WERI-Rb-1 (cell line): ENCODE results near the gene CCDC78.

Source experiments
- DNase-seq: peaks from one replicate; pipeline ENCODE4 v3.0.0-alpha.2; 2020
- H3K27ac ChIP-seq: fragments of 250-450 bp; sonication (Bioruptor Pico); 2 replicates; pipeline ENCODE4 v1.5.1; 2020; ENCODE audit warnings: mild to moderate bottlenecking, moderate library complexity
- H3K27me3 ChIP-seq: fragments of 250-450 bp; sonication (Bioruptor Pico); 2 replicates; pipeline ENCODE4 v1.5.1; 2021; ENCODE audit warnings: mild to moderate bottlenecking, low read depth, moderate library complexity; ENCODE audit not compliant: insufficient read depth, severe bottlenecking
- H3K36me3 ChIP-seq: fragments of 250-450 bp; sonication (Bioruptor Pico); 2 replicates; pipeline ENCODE4 v1.5.1; 2020; ENCODE audit warnings: mild to moderate bottlenecking, moderate library complexity
- H3K4me3 ChIP-seq: 2 replicates; pipeline ENCODE4 v1.5.1; 2011; ENCODE audit warnings: low read depth, mild to moderate bottlenecking, control low read depth, low read length
- H3K9me3 ChIP-seq: fragments of 250-450 bp; sonication (Bioruptor Pico); 2 replicates; pipeline ENCODE4 v1.5.1; 2021; ENCODE audit warnings: mild to moderate bottlenecking, moderate library complexity; ENCODE audit not compliant: severe bottlenecking
- TF ChIP-seq, protein P1 (sequence below): IDR thresholded peaks from 2 replicates; pipeline ENCODE4 v1.5.1; 2011; ENCODE audit warnings: low read depth, mild to moderate bottlenecking, control low read depth, inconsistent platforms, low read length

Gene CCDC78

DNA sequence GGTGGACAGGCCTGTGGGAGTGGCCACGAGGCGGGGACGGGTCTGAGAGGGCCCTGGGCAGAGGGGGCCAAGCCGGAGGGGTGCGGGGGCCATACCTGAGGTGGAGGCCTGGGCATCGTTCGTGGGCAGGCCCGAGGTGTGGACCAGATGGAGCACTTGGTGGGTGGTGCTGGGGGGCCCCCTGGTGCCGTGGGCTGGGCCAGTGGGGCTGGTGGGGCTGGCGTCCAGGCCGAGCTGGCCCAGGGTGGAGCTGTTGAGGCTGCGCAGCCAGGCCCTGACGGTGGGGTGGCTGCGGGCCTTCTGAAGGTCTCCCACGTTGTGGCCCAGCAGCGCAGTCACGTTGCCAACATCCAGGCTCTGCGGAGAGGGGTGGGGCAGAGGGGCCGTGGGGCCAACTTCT, 43.7 kb upstream of the CCDC78 start:
- no peak for DNase-seq
- Histone ChIP-seq H3K36me3 (no peaks in the 10 kb centered on the region), H3K27ac (no peak overlapping the region), H3K9me3 (no peaks in the 10 kb centered on the region), H3K27me3 (no peaks in the 10 kb centered on the region), H3K4me3 (no peak overlapping the region)
- TF ChIP-seq, protein P1, sequence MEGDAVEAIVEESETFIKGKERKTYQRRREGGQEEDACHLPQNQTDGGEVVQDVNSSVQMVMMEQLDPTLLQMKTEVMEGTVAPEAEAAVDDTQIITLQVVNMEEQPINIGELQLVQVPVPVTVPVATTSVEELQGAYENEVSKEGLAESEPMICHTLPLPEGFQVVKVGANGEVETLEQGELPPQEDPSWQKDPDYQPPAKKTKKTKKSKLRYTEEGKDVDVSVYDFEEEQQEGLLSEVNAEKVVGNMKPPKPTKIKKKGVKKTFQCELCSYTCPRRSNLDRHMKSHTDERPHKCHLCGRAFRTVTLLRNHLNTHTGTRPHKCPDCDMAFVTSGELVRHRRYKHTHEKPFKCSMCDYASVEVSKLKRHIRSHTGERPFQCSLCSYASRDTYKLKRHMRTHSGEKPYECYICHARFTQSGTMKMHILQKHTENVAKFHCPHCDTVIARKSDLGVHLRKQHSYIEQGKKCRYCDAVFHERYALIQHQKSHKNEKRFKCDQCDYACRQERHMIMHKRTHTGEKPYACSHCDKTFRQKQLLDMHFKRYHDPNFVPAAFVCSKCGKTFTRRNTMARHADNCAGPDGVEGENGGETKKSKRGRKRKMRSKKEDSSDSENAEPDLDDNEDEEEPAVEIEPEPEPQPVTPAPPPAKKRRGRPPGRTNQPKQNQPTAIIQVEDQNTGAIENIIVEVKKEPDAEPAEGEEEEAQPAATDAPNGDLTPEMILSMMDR: 0 out of 2 replicates have a peak, but pooled peaks have one; percentile 6

DNA sequence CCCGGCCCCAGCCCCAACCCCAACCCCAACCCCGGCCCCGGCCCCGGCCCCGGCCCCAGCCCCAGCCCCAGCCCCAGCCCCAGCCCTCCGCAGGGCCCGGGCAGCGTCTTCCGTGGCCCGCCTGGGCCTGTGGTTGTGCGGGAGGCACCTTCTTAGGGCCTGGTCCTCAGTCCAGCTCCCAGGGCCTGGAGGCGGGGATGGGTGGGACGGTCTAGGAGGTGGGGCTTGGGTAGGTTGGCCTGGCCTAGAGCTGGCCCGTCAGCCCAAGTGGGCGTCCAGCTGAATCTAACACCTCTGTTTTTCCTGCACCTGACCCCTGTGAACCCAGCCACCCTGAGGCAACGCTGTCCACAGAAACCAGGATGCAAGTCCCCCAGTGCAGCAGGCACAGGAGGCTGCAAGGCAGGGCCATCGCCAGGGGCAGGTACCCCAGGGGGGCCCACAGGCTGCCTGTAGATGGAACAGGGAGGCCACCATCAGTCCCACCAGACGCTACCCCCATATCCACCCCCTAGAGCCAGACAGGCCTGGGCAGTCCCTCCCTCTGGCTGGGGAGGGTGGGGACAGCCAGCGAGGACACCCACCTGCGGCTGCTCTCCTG, 43.0 kb upstream of the CCDC78 start:
- Histone ChIP-seq H3K9me3 (no peaks in the 10 kb centered on the region), H3K27ac (no peak overlapping the region), H3K27me3 (no peaks in the 10 kb centered on the region), H3K36me3 (no peaks in the 10 kb centered on the region), H3K4me3 (no peak overlapping the region)
- TF ChIP-seq, protein P1: no peak
- DNase-seq: no peak

DNA sequence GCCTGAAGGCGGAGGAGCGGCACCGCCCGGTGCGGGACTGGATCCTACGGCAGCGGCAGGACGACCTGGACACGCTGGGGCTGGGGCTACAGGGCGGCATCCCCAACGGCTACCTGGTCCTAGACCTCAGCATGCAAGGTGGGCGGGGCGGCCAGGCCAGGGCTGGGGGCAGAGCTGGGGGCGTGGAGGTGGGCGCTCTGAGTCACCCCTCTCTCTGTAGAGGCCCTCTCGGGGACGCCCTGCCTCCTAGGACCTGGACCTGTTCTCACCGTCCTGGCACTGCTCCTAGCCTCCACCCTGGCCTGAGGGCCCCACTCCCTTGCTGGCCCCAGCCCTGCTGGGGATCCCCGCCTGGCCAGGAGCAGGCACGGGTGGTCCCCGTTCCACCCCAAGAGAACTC, 42.2 kb upstream of the CCDC78 start:
- no peak for DNase-seq
- TF ChIP-seq, protein P1: no peak
- H3K4me3 ChIP-seq: no peak overlapping the region

DNA sequence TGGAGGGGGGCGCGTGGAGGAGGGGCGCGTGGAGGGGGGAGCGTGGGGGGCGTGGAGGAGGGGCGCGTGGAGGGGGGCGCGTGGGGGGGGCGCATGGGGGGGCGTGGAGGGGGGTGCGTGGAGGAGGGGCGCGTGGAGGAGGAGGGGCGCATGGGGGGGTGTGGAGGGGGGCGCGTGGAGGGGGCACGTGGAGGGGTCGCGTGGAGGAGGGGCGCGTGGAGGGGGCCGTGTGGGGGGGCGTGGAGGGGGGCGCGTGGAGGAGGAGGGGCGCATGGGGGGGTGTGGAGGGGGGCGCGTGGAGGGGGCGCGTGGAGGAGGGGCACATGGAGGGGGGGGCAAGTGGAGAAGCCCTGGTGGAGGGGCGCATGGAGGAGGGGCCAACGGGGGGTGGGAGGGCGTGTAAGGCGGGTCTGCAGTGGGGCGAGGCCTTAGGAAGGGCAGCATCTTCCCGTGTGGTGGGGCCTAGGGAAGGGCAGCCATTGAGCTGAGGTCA, 41.5 kb upstream of the CCDC78 start:
- H3K27me3 ChIP-seq: no peaks in the 10 kb centered on the region
- TF ChIP-seq, protein P1: no peak

More for the DNA sequence above, 42.2 kb upstream of the CCDC78 start:
- Histone ChIP-seq H3K36me3 (no peaks in the 10 kb centered on the region), H3K27ac (no peak overlapping the region), H3K9me3 (no peaks in the 10 kb centered on the region), H3K27me3 (no peaks in the 10 kb centered on the region)

DNA sequence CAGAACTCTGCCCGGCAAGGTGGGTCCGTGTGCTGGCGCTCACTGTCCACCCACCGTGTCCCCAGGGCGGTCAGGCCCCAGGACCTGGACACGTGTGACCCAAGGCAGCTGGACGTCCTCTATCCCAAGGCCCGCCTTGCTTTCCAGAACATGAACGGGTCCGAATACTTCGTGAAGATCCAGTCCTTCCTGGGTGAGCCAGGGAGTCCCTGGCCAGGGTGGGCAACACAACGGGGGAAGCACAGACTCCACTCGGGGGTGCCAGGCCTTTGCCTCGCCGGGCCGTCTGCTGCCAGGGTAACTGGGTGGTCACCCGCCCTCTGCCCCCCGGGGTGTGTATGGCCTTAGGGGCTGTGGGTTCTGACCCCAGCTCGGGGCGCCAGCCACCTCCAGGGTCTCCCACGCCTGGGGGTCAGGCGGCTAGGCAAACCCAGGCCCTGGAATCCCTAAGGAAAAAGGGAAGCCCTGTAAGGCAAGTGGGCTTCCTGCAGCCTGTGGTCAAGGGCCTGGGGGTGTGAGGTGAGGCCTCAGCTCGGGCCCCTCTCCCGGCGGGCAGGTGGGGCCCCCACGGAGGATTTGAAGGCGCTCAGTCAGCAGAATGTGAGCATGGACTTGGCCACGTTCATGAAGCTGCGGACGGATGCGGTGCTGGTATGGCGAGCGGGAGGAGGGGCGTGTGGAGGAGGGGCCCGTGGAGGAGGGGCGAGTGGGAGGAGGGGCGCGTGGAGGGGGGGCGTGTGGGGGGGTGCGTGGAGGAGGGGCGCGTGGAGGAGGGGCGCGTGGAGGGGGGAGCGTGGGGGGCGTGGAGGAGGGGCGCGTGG, 40.8 kb upstream of the CCDC78 start:
- H3K27me3 ChIP-seq: no peaks in the 10 kb centered on the region
- H3K27ac ChIP-seq: no peak overlapping the region
- no peaks in the 10 kb centered on the region for H3K9me3 ChIP-seq
- no peaks in the 10 kb centered on the region for H3K36me3 ChIP-seq
- no peak for DNase-seq
- no peak overlapping the region for H3K4me3 ChIP-seq
- TF ChIP-seq, protein P1: no peak

More for the DNA sequence above, 41.5 kb upstream of the CCDC78 start:
- Histone ChIP-seq H3K4me3 (no peak overlapping the region), H3K27ac (no peak overlapping the region), H3K9me3 (no peaks in the 10 kb centered on the region), H3K36me3 (no peaks in the 10 kb centered on the region)
- DNase-seq: no peak
